PC-9 (cell line): ENCODE results near the gene LAMC1. TPM values are rescaled to one million over a fixed set of nuclear protein-coding genes. Genes with fewer than 3 reads are reported as not detected.

ENCODE experiments used
- BruUV-seq: library from RNA; stranded (reverse); fragments of 400-500 nt; replicated peaks from 2 replicates; lab custom pipeline; 2021; lab: Mats Ljungman, UMichigan
- CTCF ChIA-PET: fragments of 300-600 bp; sonication (Branson Sonifier 250); formaldehyde crosslinking; loops from one replicate; lab custom pipeline; 2022; ENCODE audit warnings: antibody characterized with exemption; lab: Charles Lee
- POLR2A ChIA-PET: fragments of 300-600 bp; sonication (Branson Sonifier 250); formaldehyde crosslinking; loops from one replicate; lab custom pipeline; 2022; ENCODE audit warnings: antibody characterized with exemption; ENCODE audit not compliant: unreplicated experiment; lab: Charles Lee
- DNase-seq, 2 experiments: peaks; one replicate each; pipeline versions ENCODE4 v3.0.0 to v3.0.0-alpha.2; 2015 to 2022; ENCODE audit warnings: mixed read lengths in 1 of 2
- H2AFZ ChIP-seq: fragments of 200-600 bp; sonication (generic); 2 replicates; pipeline ENCODE4 v1.8.1; 2017; ENCODE audit warnings: antibody characterized with exemption
- H3F3A ChIP-seq: fragments of 200-600 bp; sonication (generic); 2 replicates; pipeline ENCODE4 v1.8.1; 2017; ENCODE audit warnings: antibody characterized with exemption, mild to moderate bottlenecking, low read depth; ENCODE audit not compliant: insufficient read depth
- H3K27ac ChIP-seq: fragments of 200-600 bp; sonication (generic); 2 replicates; pipeline ENCODE4 v1.6.1; 2016; ENCODE audit warnings: mixed run types
- H3K27me3 ChIP-seq: fragments of 200-600 bp; sonication (generic); 2 replicates; pipeline ENCODE4 v1.6.1; 2016; ENCODE audit warnings: low read depth, mixed run types; ENCODE audit not compliant: insufficient read depth
- H3K36me3 ChIP-seq: fragments of 200-600 bp; sonication (generic); 2 replicates; pipeline ENCODE4 v1.6.1; 2016; ENCODE audit warnings: low read depth, mixed run types
- H3K4me1 ChIP-seq: fragments of 200-600 bp; sonication (generic); replicated peaks from 2 replicates; pipeline ENCODE4 v1.6.1; 2016; ENCODE audit warnings: mixed run types; ENCODE audit not compliant: insufficient read depth
- H3K4me2 ChIP-seq: fragments of 200-600 bp; sonication (generic); 2 replicates; pipeline ENCODE4 v1.6.1; 2017; ENCODE audit warnings: mixed run types
- H3K4me3 ChIP-seq: fragments of 200-600 bp; sonication (generic); 2 replicates; pipeline ENCODE4 v1.6.1; 2016; ENCODE audit warnings: mixed run types
- H3K79me2 ChIP-seq: fragments of 200-600 bp; sonication (generic); 2 replicates; pipeline ENCODE4 v1.6.1; 2017; ENCODE audit warnings: low read depth, mixed run types
- H3K9me2 ChIP-seq: fragments of 200-600 bp; sonication (generic); 2 replicates; pipeline ENCODE4 v1.8.1; 2017; ENCODE audit warnings: mild to moderate bottlenecking; ENCODE audit not compliant: insufficient read depth
- H3K9me3 ChIP-seq: fragments of 200-600 bp; sonication (generic); 2 replicates; pipeline ENCODE4 v1.8.1; 2016; ENCODE audit warnings: low read depth; ENCODE audit not compliant: insufficient read depth
- H4K20me1 ChIP-seq: fragments of 200-600 bp; sonication (generic); 2 replicates; pipeline ENCODE4 v1.8.1; 2017; ENCODE audit not compliant: insufficient read depth
- CTCF ChIP-seq: fragments of 200-600 bp; sonication (generic); conservative IDR thresholded peaks from 2 replicates; pipeline ENCODE4 v1.6.1; 2017; ENCODE audit warnings: mixed run types, antibody characterized with exemption, mild to moderate bottlenecking, moderate library complexity
- EZH2 ChIP-seq: fragments of 200-600 bp; sonication (generic); IDR thresholded peaks from 2 replicates; pipeline ENCODE4 v1.8.0; 2017; ENCODE audit warnings: antibody characterized with exemption, low read depth
- intact Hi-C: fragments of 100-400 bp; cut with micrococcal nuclease; formaldehyde crosslinking; loops from one replicate; pipeline ENCODE4 v1.10.0; 2022; ENCODE audit not compliant: unreplicated experiment
- total RNA-seq: library from RNA; stranded (reverse); gene quantifications from 2 replicates; pipeline ENCODE4 v1.2.3, GENCODE V29; 2021

The LAMC1 gene
- total RNA-seq, 1 experiment from 2014 or later, result 95.5 TPM

- H3K27me3 ChIP-seq, result no peaks in the 10 kb centered on the region
- no peaks in the 10 kb centered on the region for H4K20me1 ChIP-seq
- TF ChIP-seq EZH2 (no peak), CTCF (no peak)
- H3K36me3 ChIP-seq, result peaks cover 28% of the 10 kb centered on the region
- H3K9me3 ChIP-seq, result no peaks in the 10 kb centered on the region
- intact Hi-C loops, result no loop called here
- H3K4me1 ChIP-seq, result no peaks in the 10 kb centered on the region
- H3K27ac ChIP-seq, result no peak overlapping the region
- no peaks in the 10 kb centered on the region for H3K79me2 ChIP-seq
- H3K4me2 ChIP-seq, result no peak overlapping the region
- ChIA-PET CTCF (no interaction called here), POLR2A (no interaction called here)
- no peak overlapping the region for H3K4me3 ChIP-seq
- H2AFZ ChIP-seq, result no peak overlapping the region
- DNase-seq, result no peak
- no peaks in the 10 kb centered on the region for H3F3A ChIP-seq
- no peaks in the 10 kb centered on the region for H3K9me2 ChIP-seq
- no TSS peak for BruUV-seq
These were observed 93.2 kb downstream of the LAMC1 start for GRCh38 chr1:183116416-183116815.

DNA sequence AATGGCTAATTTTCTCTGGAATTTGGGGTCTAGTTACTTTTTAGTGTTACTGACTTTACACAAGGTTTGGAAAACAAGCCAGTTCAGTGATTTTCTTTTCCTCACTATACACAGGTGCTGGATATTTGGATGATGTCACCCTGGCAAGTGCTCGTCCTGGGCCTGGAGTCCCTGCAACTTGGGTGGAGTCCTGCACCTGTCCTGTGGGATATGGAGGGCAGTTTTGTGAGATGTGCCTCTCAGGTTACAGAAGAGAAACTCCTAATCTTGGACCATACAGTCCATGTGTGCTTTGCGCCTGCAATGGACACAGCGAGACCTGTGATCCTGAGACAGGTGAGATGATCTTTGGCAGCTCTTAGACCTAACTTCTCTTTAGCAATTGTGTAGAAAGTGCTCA, 98.4 kb downstream of the LAMC1 start:
- Histone ChIP-seq H3K27me3 (no peaks in the 10 kb centered on the region), H3K36me3 (peaks cover 42% of the 10 kb centered on the region), H3K27ac (no peak overlapping the region), H3F3A (no peaks in the 10 kb centered on the region), H3K79me2 (no peaks in the 10 kb centered on the region), H2AFZ (no peak overlapping the region), H3K4me1 (no peaks in the 10 kb centered on the region), H4K20me1 (no peaks in the 10 kb centered on the region), H3K4me3 (no peak overlapping the region), H3K4me2 (no peak overlapping the region), H3K9me3 (no peaks in the 10 kb centered on the region), H3K9me2 (no peaks in the 10 kb centered on the region)
- no peak for DNase-seq
- intact Hi-C loops, result no loop called here
- BruUV-seq, result no TSS peak
- CTCF ChIA-PET, result no interaction called here
- no peak for TF ChIP-seq CTCF
- TF ChIP-seq EZH2, result no peak
- POLR2A ChIA-PET, result no interaction called here

DNA sequence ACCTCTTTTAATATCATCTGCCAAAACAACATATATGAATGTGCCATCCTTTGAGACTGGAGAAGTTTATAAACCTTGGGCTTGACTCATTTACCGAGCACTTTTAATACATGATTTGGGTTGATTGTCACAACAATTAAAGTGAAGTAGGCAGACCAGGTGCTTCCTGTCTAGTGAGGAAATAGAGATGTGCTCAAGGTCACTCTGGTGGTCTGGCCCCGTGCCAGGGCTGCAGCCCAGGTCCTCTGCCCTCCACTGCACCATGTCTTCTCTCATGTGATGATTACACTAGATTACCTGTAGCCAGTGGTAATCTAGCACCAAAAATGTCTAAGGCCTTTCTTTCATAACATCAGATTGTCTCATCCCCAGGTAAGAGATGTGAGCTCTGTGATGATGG, 101.0 kb downstream of the LAMC1 start:
- ChIA-PET CTCF (no interaction called here), POLR2A (no interaction called here)
- H3K9me3 ChIP-seq, result no peaks in the 10 kb centered on the region
- H3K4me2 ChIP-seq, result no peak overlapping the region
- no peaks in the 10 kb centered on the region for H3K4me1 ChIP-seq
- intact Hi-C loops, result no loop called here
- H3F3A ChIP-seq, result no peaks in the 10 kb centered on the region
- H3K36me3 ChIP-seq, result peaks cover 43% of the 10 kb centered on the region
- TF ChIP-seq EZH2 (no peak), CTCF (no peak)
- H3K4me3 ChIP-seq, result no peak overlapping the region
- no peaks in the 10 kb centered on the region for H3K79me2 ChIP-seq
- no peaks in the 10 kb centered on the region for H3K27me3 ChIP-seq
- no peaks in the 10 kb centered on the region for H4K20me1 ChIP-seq
- H3K27ac ChIP-seq, result no peak overlapping the region
- no peaks in the 10 kb centered on the region for H3K9me2 ChIP-seq
- DNase-seq, result no peak
- no TSS peak for BruUV-seq
- H2AFZ ChIP-seq, result no peak overlapping the region
